ENCODE data around the gene ARHGEF4.

DNA sequence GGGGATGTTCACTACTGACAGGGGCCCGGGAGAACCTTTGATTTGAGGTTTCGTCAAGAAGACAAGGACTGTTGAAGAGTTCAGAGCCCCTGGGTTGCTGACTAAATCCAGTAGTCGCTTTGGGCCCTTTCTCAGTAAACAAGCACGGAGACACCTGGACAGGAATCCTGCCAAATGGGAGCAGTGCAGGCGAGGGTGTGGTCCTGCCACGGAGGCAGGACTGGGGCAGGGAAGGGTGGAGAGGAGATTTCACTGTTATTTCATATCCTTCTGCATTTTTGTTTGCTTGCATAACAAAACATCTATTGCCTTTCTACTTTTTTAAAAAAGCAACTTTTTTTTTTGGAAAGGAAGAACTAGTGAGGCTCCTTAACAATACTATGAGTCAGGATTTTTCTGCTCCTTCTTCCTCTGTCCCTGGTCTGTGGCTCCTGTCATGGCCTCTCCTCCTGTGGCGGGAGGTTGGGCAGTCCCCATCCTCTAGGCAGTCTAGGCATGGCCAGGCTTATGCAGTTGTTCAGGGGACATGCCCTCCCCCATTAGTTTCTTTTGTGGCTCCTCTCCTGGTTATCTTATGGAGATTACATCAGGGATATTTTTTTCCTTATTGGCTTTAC is 57.7 kb downstream of the ARHGEF4 start:
- TF ChIP-seq, protein P1, sequence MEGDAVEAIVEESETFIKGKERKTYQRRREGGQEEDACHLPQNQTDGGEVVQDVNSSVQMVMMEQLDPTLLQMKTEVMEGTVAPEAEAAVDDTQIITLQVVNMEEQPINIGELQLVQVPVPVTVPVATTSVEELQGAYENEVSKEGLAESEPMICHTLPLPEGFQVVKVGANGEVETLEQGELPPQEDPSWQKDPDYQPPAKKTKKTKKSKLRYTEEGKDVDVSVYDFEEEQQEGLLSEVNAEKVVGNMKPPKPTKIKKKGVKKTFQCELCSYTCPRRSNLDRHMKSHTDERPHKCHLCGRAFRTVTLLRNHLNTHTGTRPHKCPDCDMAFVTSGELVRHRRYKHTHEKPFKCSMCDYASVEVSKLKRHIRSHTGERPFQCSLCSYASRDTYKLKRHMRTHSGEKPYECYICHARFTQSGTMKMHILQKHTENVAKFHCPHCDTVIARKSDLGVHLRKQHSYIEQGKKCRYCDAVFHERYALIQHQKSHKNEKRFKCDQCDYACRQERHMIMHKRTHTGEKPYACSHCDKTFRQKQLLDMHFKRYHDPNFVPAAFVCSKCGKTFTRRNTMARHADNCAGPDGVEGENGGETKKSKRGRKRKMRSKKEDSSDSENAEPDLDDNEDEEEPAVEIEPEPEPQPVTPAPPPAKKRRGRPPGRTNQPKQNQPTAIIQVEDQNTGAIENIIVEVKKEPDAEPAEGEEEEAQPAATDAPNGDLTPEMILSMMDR (IDR thresholded peaks at IDR 0.05; ENCODE audit: low read length): no peak
- no peak for TF ChIP-seq EZH2 (optimal IDR thresholded peaks at IDR 0.05; ENCODE audit: low read depth, low read length)
